Measurements from ENCODE around the gene INTS14. TPM values are rescaled to one million over a fixed set of nuclear protein-coding genes. Genes with fewer than 3 reads are reported as not detected.

INTS14 gene
- total RNA-seq, 1 experiment from 2014 or later, result 41.2 TPM

GRCh38 chr15:65629548-65629947 lies 18.6 kb upstream of the INTS14 start:
- Histone ChIP-seq H3K9me3 (ENCODE audit: control insufficient read depth, insufficient read depth, low read depth, low read length) (no peaks in the 10 kb centered on the region), H3K4me3 (ENCODE audit: low read depth in 2 of 2, low read length in 2 of 2) (no peak overlapping the region), H3K36me3 (ENCODE audit: control insufficient read depth, insufficient read depth, low read length) (no peaks in the 10 kb centered on the region), H3K27me3 (ENCODE audit: control insufficient read depth, insufficient read depth, low read length) (no peaks in the 10 kb centered on the region), H3K4me1 (ENCODE audit: control insufficient read depth, insufficient read depth, low read length) (no peaks in the 10 kb centered on the region), H3K27ac (ENCODE audit: low read length) (no peak overlapping the region)
- no peak for TF ChIP-seq POLR2AphosphoS5 (IDR thresholded peaks at IDR 0.05; ENCODE audit: low read depth, low read length)
- TF ChIP-seq CTCF (IDR thresholded peaks at IDR 0.05), result no peak
- DNase-seq (ENCODE audit: low read depth, low spot score) (no peak), ATAC-seq (no peak)
- no TSS peak for BruUV-seq (replicated peaks)
- intact Hi-C loops (cut with micrococcal nuclease; ENCODE audit: unreplicated experiment), result no loop called here
- in situ Hi-C loops (cut with HindIII; ENCODE audit: low pct_unique_long_range_greater_than_20kb, low sequenced_read_pairs), result no loop called here
- ChIA-PET POLR2A (no interaction called here), CTCF (no interaction called here)

- in situ Hi-C loops (cut with HindIII; ENCODE audit: low pct_unique_long_range_greater_than_20kb, low sequenced_read_pairs), result no loop called here
- no peak overlapping the region for H3K4me3 ChIP-seq (ENCODE audit: low read depth in 2 of 2, low read length in 2 of 2)
- TF ChIP-seq REST (IDR thresholded peaks at IDR 0.05; ENCODE audit: insufficient read depth in 1 of 2, low read depth in 2 of 2, low read length in 1 of 2) (no peak), SIN3A (IDR thresholded peaks at IDR 0.05; ENCODE audit: borderline replicate concordance, insufficient read depth, low read depth, low read length) (no peak), CTCF (IDR thresholded peaks at IDR 0.05) (no peak), POLR2AphosphoS5 (IDR thresholded peaks at IDR 0.05; ENCODE audit: low read depth, low read length) (no peak)
- no peaks in the 10 kb centered on the region for H3K4me1 ChIP-seq (ENCODE audit: control insufficient read depth, insufficient read depth, low read length)
- ATAC-seq (no peak), DNase-seq (ENCODE audit: low read depth, low spot score) (no peak)
- no peaks in the 10 kb centered on the region for H3K27me3 ChIP-seq (ENCODE audit: control insufficient read depth, insufficient read depth, low read length)
- intact Hi-C loops (cut with micrococcal nuclease; ENCODE audit: unreplicated experiment), result no loop called here
- no peaks in the 10 kb centered on the region for H3K9me3 ChIP-seq (ENCODE audit: control insufficient read depth, insufficient read depth, low read depth, low read length)
- H3K36me3 ChIP-seq (ENCODE audit: control insufficient read depth, insufficient read depth, low read length), result no peaks in the 10 kb centered on the region
- BruUV-seq (replicated peaks), result no TSS peak
- ChIA-PET CTCF (no interaction called here), POLR2A (no interaction called here)
- H3K27ac ChIP-seq (ENCODE audit: low read length), result no peak overlapping the region
Measured at GRCh38 chr15:65626856-65627255, 15.9 kb upstream of the INTS14 start.

- Histone ChIP-seq H3K4me1 (ENCODE audit: control insufficient read depth, insufficient read depth, low read length) (no peaks in the 10 kb centered on the region), H3K27ac (ENCODE audit: low read length) (no peak overlapping the region), H3K4me3 (ENCODE audit: low read depth in 2 of 2, low read length in 2 of 2) (no peak overlapping the region), H3K27me3 (ENCODE audit: control insufficient read depth, insufficient read depth, low read length) (no peaks in the 10 kb centered on the region), H3K36me3 (ENCODE audit: control insufficient read depth, insufficient read depth, low read length) (no peaks in the 10 kb centered on the region), H3K9me3 (ENCODE audit: control insufficient read depth, insufficient read depth, low read depth, low read length) (no peaks in the 10 kb centered on the region)
- CTCF ChIA-PET, result no interaction called here
- TF ChIP-seq CTCF (IDR thresholded peaks at IDR 0.05) (no peak), TCF7L2 (IDR thresholded peaks at IDR 0.05; ENCODE audit: low read depth, low read length) (no peak), SIN3A (IDR thresholded peaks at IDR 0.05; ENCODE audit: borderline replicate concordance, insufficient read depth, low read depth, low read length) (no peak)
- DNase-seq (ENCODE audit: low read depth, low spot score), result no peak
- POLR2A ChIA-PET, result no interaction called here
- intact Hi-C loops (cut with micrococcal nuclease; ENCODE audit: unreplicated experiment), result no loop called here
- BruUV-seq (replicated peaks), result no TSS peak
- no peak for ATAC-seq
- in situ Hi-C loops (cut with HindIII; ENCODE audit: low pct_unique_long_range_greater_than_20kb, low sequenced_read_pairs), result no loop called here
Measured at GRCh38 chr15:65623103-65623502, 12.2 kb upstream of the INTS14 start.

Data from Panc1 (cell line).